NT2/D1 (cell line): Measurements from ENCODE around the gene OSBP2.

Source experiments
- SUZ12 ChIP-seq: IDR thresholded peaks from 2 replicates; pipeline ENCODE4 v1.6.1; 2011; ENCODE audit not compliant: insufficient read length, insufficient read depth; ENCODE audit errors: extremely low read depth
- YY1 ChIP-seq: IDR thresholded peaks from 2 replicates; pipeline ENCODE4 v1.6.1; 2011; ENCODE audit not compliant: insufficient read length, insufficient read depth
- ZNF274 ChIP-seq: IDR thresholded peaks from 2 replicates; pipeline ENCODE4 v1.6.1; 2011; ENCODE audit warnings: mild to moderate bottlenecking, low read depth, low read length

GRCh38 chr22:30695871-30696655 lies 1.4 kb downstream of the OSBP2 start:
- TF ChIP-seq ZNF274 = no peak
- TF ChIP-seq YY1 = no peak
- no peak for TF ChIP-seq SUZ12
